IMR-90 (cell line): ENCODE results near the gene PCCB. TPM values are rescaled to one million over a fixed set of nuclear protein-coding genes. Genes with fewer than 3 reads are reported as not detected.

ENCODE experiments used
- ATAC-seq: fragments of 200-7000 bp; cut with Tn5 transposase; 2 replicates; pipeline ENCODE4 v1.9.1; 2020; ENCODE audit warnings: low read depth, mild to moderate bottlenecking, moderate library complexity
- BruUV-seq: library from RNA; stranded (reverse); fragments of 400-500 nt; replicated peaks from 2 replicates; lab custom pipeline; 2021; lab: Mats Ljungman, UMichigan
- CTCF ChIA-PET: fragments of 300-600 bp; formaldehyde crosslinking; extraction: SDS; loops from one replicate; lab custom pipeline; 2021; ENCODE audit warnings: antibody characterized with exemption; lab: Yijun Ruan, JAX
- POLR2A ChIA-PET: fragments of 300-600 bp; sonication (Branson Sonifier 250); formaldehyde crosslinking; loops from one replicate; lab custom pipeline; 2022; ENCODE audit warnings: antibody characterized with exemption; ENCODE audit not compliant: unreplicated experiment; lab: Charles Lee
- DNase-seq: peaks from one replicate; pipeline ENCODE4 v3.0.0; 2013
- H2AFZ ChIP-seq: replicated peaks from 2 replicates; pipeline ENCODE3; 2013; ENCODE audit warnings: low read length, mild to moderate bottlenecking; ENCODE audit not compliant: poor library complexity
- H2AK5ac ChIP-seq: 2 replicates; pipeline ENCODE4 v1.6.1; 2013; ENCODE audit warnings: low read depth, low read length, inconsistent platforms
- H2AK9ac ChIP-seq: replicated peaks from 2 replicates; pipeline ENCODE3; 2013; ENCODE audit warnings: mild to moderate bottlenecking, low read depth, low read length, moderate library complexity; ENCODE audit not compliant: poor library complexity
- H2BK120ac ChIP-seq: 2 replicates; pipeline ENCODE4 v1.6.1; 2013; ENCODE audit warnings: low read depth, low read length, inconsistent platforms
- H2BK15ac ChIP-seq: 3 replicates; pipeline ENCODE4 v1.6.1; 2013; ENCODE audit warnings: low read depth, low read length, inconsistent platforms
- H2BK20ac ChIP-seq: 2 replicates; pipeline ENCODE4 v1.6.1; 2013; ENCODE audit warnings: low read depth, mild to moderate bottlenecking, inconsistent platforms, low read length, moderate library complexity
- H2BK5ac ChIP-seq: 2 replicates; pipeline ENCODE4 v1.6.1; 2013; ENCODE audit warnings: mild to moderate bottlenecking, low read depth, low read length, inconsistent platforms; ENCODE audit not compliant: poor library complexity, severe bottlenecking
- H3K14ac ChIP-seq: replicated peaks from 2 replicates; pipeline ENCODE4 v1.6.1; 2013; ENCODE audit warnings: low read depth, low read length, inconsistent platforms
- H3K18ac ChIP-seq: 2 replicates; pipeline ENCODE4 v1.6.1; 2013; ENCODE audit warnings: low read depth, low read length, control low read depth
- H3K23ac ChIP-seq: 2 replicates; pipeline ENCODE4 v1.6.1; 2013; ENCODE audit warnings: low read depth, low read length, inconsistent platforms
- H3K27ac ChIP-seq: 2 replicates; pipeline ENCODE4 v1.5.1; 2013; ENCODE audit warnings: mild to moderate bottlenecking, control low read depth, low read length; ENCODE audit not compliant: insufficient read depth
- H3K27me3 ChIP-seq: 2 replicates; pipeline ENCODE4 v1.6.1; 2013; ENCODE audit warnings: low read length; ENCODE audit not compliant: control insufficient read depth, insufficient read depth
- H3K36me3 ChIP-seq: 2 replicates; pipeline ENCODE4 v1.6.1; 2013; ENCODE audit warnings: low read length, mixed read lengths; ENCODE audit not compliant: control insufficient read depth, insufficient read depth
- H3K4ac ChIP-seq: 2 replicates; pipeline ENCODE4 v1.6.1; 2013; ENCODE audit warnings: low read depth, low read length, inconsistent platforms
- H3K4me1 ChIP-seq: 2 replicates; pipeline ENCODE4 v1.6.1; 2013; ENCODE audit warnings: low read length, mixed read lengths; ENCODE audit not compliant: control insufficient read depth, insufficient read depth
- H3K4me2 ChIP-seq: 2 replicates; pipeline ENCODE4 v1.6.1; 2013; ENCODE audit warnings: low read depth, mild to moderate bottlenecking, control low read depth, low read length, moderate library complexity
- H3K4me3 ChIP-seq: 2 replicates; pipeline ENCODE4 v1.5.1; 2013; ENCODE audit warnings: low read depth, mild to moderate bottlenecking, control low read depth, low read length, moderate library complexity; ENCODE audit not compliant: insufficient read depth
- H3K56ac ChIP-seq: 2 replicates; pipeline ENCODE4 v1.6.1; 2013; ENCODE audit warnings: low read length, inconsistent platforms; ENCODE audit not compliant: insufficient read depth; ENCODE audit errors: extremely low read depth
- H3K79me1 ChIP-seq, 2 experiments: 2 replicates each; pipeline ENCODE4 v1.6.1; 2013; ENCODE audit warnings: low read length in 2 of 2, inconsistent platforms in 1 of 2, low read depth in 1 of 2
- H3K9ac ChIP-seq: 2 replicates; pipeline ENCODE4 v1.6.1; 2013; ENCODE audit warnings: low read depth, low read length, control low read depth
- H3K9me1 ChIP-seq: 2 replicates; pipeline ENCODE4 v1.6.1; 2013; ENCODE audit warnings: low read length, inconsistent platforms; ENCODE audit not compliant: insufficient read depth
- H3K9me3 ChIP-seq: 2 replicates; pipeline ENCODE4 v1.6.1; 2013; ENCODE audit warnings: low read length; ENCODE audit not compliant: control insufficient read depth, insufficient read depth
- H4K20me1 ChIP-seq: 2 replicates; pipeline ENCODE4 v1.6.1; 2013; ENCODE audit warnings: low read length, inconsistent platforms; ENCODE audit not compliant: insufficient read depth
- H4K5ac ChIP-seq: 2 replicates; pipeline ENCODE4 v1.6.1; 2013; ENCODE audit warnings: mild to moderate bottlenecking, low read depth, low read length, control low read depth
- H4K8ac ChIP-seq, 2 experiments: 2 replicates each; pipeline ENCODE4 v1.6.1; 2013; ENCODE audit warnings: low read depth in 2 of 2, low read length in 2 of 2, control low read depth in 1 of 2, inconsistent platforms in 1 of 2
- H4K91ac ChIP-seq: 2 replicates; pipeline ENCODE4 v1.6.1; 2013; ENCODE audit warnings: low read depth, low read length, inconsistent platforms; ENCODE audit not compliant: insufficient read depth
- FOS ChIP-seq: fragments of 150-350 bp; IDR thresholded peaks from 2 replicates; pipeline ENCODE4 v1.6.1; 2016; ENCODE audit warnings: low read depth, low read length
- MAZ ChIP-seq: IDR thresholded peaks from 2 replicates; pipeline ENCODE4 v1.6.1; 2012; ENCODE audit warnings: low read depth, mild to moderate bottlenecking, low read length, improper control_type of control experiment, moderate library complexity, borderline replicate concordance
- POLR2A ChIP-seq: IDR thresholded peaks from 2 replicates; pipeline ENCODE4 v1.6.1; 2012; ENCODE audit warnings: mild to moderate bottlenecking, low read depth, low read length
- RCOR1 ChIP-seq: IDR thresholded peaks from 2 replicates; pipeline ENCODE4 v1.6.1; 2012; ENCODE audit warnings: mild to moderate bottlenecking, low read length, improper control_type of control experiment; ENCODE audit not compliant: insufficient replicate concordance
- SMC3 ChIP-seq: fragments of 150-350 bp; IDR thresholded peaks from 2 replicates; pipeline ENCODE4 v1.6.1; 2016; ENCODE audit warnings: low read depth, mild to moderate bottlenecking, antibody characterized with exemption, low read length, moderate library complexity
- WGBS, 2 experiments: methylation state at CpG; one replicate each; pipeline versions ENCODE4 v1.1.5 to v1.1.7; 2013; ENCODE audit warnings: missing lambda C conversion rate in 2 of 2; ENCODE audit not compliant: insufficient read length in 1 of 2; ENCODE audit errors: extremely low coverage in 2 of 2; 5-methylcytosine and 5-hydroxymethylcytosine counted together
- dilution Hi-C: fragments of 300-500 bp; cut with HindIII; formaldehyde crosslinking; loops from one replicate; pipeline ENCODE4 v1.14.3; 2018; ENCODE audit warnings: low sequenced_read_pairs; ENCODE audit not compliant: unreplicated experiment
- in situ Hi-C: fragments of 300-500 bp; cut with MboI; formaldehyde crosslinking; loops from 3 replicates; pipeline ENCODE4 v1.14.3; 2019; ENCODE audit warnings: low sequenced_read_pairs, inconsistent platforms, mixed read lengths
- intact Hi-C: fragments of 100-400 bp; cut with micrococcal nuclease; formaldehyde crosslinking; loops from 2 replicates; pipeline ENCODE4 v1.10.0; 2022
- polyA plus RNA-seq, 3 experiments: library from polyadenylated mRNA; depleted of rRNA; stranded (reverse); fragments of >200 nt; gene quantifications; 2 replicates each; pipeline ENCODE4 v1.2.3, GENCODE V29; 2012; ENCODE audit warnings: low replicate concordance in 1 of 3
- total RNA-seq: library from RNA; depleted of rRNA; stranded (reverse); fragments of >200 nt; gene quantifications from 2 replicates; pipeline ENCODE4 v1.2.3, GENCODE V29; 2012
- TF ChIP-seq, protein P1 (sequence below): fragments of 150-350 bp; IDR thresholded peaks from 2 replicates; pipeline ENCODE4 v1.6.1; 2017; ENCODE audit warnings: mild to moderate bottlenecking, antibody characterized with exemption, low read length, low read depth
- TF ChIP-seq, protein P2 (sequence below): conservative IDR thresholded peaks from 2 replicates; pipeline ENCODE4 v1.5.1; 2012; ENCODE audit warnings: mild to moderate bottlenecking, low read depth, low read length, improper control_type of control experiment
- TF ChIP-seq, protein P3 (sequence below): fragments of 150-350 bp; IDR thresholded peaks from 2 replicates; pipeline ENCODE4 v1.6.1; 2016; ENCODE audit warnings: low read depth, mild to moderate bottlenecking, low read length, moderate library complexity, borderline replicate concordance

PCCB gene
- total and polyA plus RNA-seq, 2 of the 4 experiments (the other 2 are of a cell fraction): 40.5 to 76.2 TPM

DNA sequence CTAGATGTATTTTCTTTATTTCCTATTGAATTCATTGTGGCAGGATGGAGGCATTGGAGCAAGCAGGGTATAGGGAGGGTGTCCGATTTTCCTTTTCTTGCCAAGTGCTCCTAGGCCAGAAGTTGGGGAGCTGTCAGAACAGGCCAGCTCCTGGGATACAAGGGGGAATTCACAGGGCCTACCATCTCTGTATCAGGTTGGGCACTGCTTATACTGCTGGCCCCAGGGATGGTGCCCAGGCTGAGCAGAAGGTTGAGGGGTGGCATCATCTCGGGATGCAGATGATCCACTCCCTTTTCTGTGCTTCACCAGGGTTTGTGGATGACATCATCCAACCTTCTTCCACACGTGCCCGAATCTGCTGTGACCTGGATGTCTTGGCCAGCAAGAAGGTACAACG lies 79.5 kb downstream of the PCCB start:
- H3K9me1 ChIP-seq: peaks cover 19% of the 10 kb centered on the region
- dilution Hi-C loops (no loop called here), in situ Hi-C loops (no loop called here), intact Hi-C loops (no loop called here)
- no peak for ATAC-seq
- H4K20me1 ChIP-seq: no peaks in the 10 kb centered on the region
- no peak overlapping the region for H3K14ac ChIP-seq
- H2AK5ac ChIP-seq: no peak overlapping the region
- H3K23ac ChIP-seq: no peak overlapping the region
- TF ChIP-seq, protein P1, sequence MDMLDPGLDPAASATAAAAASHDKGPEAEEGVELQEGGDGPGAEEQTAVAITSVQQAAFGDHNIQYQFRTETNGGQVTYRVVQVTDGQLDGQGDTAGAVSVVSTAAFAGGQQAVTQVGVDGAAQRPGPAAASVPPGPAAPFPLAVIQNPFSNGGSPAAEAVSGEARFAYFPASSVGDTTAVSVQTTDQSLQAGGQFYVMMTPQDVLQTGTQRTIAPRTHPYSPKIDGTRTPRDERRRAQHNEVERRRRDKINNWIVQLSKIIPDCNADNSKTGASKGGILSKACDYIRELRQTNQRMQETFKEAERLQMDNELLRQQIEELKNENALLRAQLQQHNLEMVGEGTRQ: no peak
- no peak for TF ChIP-seq POLR2A
- TF ChIP-seq, protein P2, sequence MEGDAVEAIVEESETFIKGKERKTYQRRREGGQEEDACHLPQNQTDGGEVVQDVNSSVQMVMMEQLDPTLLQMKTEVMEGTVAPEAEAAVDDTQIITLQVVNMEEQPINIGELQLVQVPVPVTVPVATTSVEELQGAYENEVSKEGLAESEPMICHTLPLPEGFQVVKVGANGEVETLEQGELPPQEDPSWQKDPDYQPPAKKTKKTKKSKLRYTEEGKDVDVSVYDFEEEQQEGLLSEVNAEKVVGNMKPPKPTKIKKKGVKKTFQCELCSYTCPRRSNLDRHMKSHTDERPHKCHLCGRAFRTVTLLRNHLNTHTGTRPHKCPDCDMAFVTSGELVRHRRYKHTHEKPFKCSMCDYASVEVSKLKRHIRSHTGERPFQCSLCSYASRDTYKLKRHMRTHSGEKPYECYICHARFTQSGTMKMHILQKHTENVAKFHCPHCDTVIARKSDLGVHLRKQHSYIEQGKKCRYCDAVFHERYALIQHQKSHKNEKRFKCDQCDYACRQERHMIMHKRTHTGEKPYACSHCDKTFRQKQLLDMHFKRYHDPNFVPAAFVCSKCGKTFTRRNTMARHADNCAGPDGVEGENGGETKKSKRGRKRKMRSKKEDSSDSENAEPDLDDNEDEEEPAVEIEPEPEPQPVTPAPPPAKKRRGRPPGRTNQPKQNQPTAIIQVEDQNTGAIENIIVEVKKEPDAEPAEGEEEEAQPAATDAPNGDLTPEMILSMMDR: no peak
- TF ChIP-seq FOS: no peak
- TF ChIP-seq, protein P3, sequence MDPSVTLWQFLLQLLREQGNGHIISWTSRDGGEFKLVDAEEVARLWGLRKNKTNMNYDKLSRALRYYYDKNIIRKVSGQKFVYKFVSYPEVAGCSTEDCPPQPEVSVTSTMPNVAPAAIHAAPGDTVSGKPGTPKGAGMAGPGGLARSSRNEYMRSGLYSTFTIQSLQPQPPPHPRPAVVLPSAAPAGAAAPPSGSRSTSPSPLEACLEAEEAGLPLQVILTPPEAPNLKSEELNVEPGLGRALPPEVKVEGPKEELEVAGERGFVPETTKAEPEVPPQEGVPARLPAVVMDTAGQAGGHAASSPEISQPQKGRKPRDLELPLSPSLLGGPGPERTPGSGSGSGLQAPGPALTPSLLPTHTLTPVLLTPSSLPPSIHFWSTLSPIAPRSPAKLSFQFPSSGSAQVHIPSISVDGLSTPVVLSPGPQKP: no peak
- no peak for TF ChIP-seq SMC3
- no peak for TF ChIP-seq RCOR1
- no peak for TF ChIP-seq MAZ
- H2BK20ac ChIP-seq: no peak overlapping the region
- H2AFZ ChIP-seq: no peak overlapping the region
- H4K5ac ChIP-seq: no peak overlapping the region
- no peak overlapping the region for H2BK120ac ChIP-seq
- H3K18ac ChIP-seq: no peak overlapping the region
- H3K36me3 ChIP-seq: peaks cover 22% of the 10 kb centered on the region
- H3K9me3 ChIP-seq: no peaks in the 10 kb centered on the region
- no peak for DNase-seq
- H2BK15ac ChIP-seq: no peak overlapping the region
- H3K9ac ChIP-seq: no peak overlapping the region
- no peak overlapping the region for H3K56ac ChIP-seq
- no peak overlapping the region for H3K4ac ChIP-seq
- H3K4me3 ChIP-seq: no peak overlapping the region
- H3K79me1 ChIP-seq: peaks cover 0 to 17% of the 10 kb centered on the region in 2 experiments; a peak in 2 of 4 replicates
- H3K4me2 ChIP-seq: no peak overlapping the region
- no peak overlapping the region for H3K27ac ChIP-seq
- H3K4me1 ChIP-seq: peaks cover 14% of the 10 kb centered on the region
- no peak overlapping the region for H2BK5ac ChIP-seq
- H4K91ac ChIP-seq: no peak overlapping the region
- no TSS peak for BruUV-seq
- WGBS, 2 experiments: no CpG with 5 or more reads among the region's 5 CpGs
- CTCF ChIA-PET: no interaction called here
- no peaks in the 10 kb centered on the region for H3K27me3 ChIP-seq
- POLR2A ChIA-PET: no interaction called here
- H2AK9ac ChIP-seq: no peak overlapping the region
- no peak overlapping the region for H4K8ac ChIP-seq
